GM21723 (cell line): ENCODE data around the gene DCUN1D3.
A peak's percentile ranks its signal among the peaks of the same experiment; 100 is the strongest.

ENCODE experiments used
- ATAC-seq: cut with Tn5 transposase; IDR thresholded peaks from one replicate; pipeline ENCODE4 v1.9.1; 2021; ENCODE audit warnings: mild to moderate bottlenecking, moderate library complexity; ENCODE audit not compliant: unreplicated experiment

The DCUN1D3 gene

DNA sequence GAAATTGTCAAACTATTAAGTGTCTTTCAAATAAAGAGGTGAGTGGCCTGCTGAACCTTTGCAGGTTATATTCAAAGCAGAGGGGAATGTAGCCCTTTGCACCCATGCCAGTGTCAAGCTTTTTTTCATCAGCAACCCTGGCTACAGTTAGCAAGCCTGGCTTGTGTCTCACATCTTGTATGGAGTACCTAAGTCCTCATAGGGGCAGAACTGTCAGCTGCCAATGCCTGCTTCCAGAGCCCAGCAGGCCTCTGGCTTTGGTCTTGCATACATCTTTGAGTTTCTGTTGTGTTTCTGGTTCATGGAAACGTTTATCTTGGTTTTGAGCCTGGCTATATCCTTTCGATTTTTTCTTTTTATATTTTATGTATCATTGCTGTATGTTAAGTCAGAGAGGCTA lies 67.1 kb downstream of the DCUN1D3 start:
- ATAC-seq = no peak

DNA sequence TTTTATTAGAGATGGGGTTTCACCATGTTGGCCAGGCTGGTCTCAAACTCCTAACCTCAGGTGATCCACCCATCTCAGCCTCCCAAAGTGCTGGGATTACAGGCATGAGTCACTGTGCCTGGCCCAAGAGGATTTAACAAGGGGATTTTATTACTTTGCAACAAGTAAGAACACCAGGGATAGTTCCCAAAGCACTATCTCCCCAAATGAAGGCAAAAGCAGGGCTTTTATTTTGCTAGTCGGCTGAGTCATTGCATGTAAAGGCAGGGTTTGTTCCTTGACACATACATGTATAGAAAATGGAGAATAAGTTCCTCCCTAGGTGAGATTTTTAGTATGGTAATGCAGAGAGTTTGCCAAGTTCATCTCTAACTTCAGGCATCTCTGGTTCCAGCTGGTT lies 69.8 kb downstream of the DCUN1D3 start:
- ATAC-seq = no peak

DNA sequence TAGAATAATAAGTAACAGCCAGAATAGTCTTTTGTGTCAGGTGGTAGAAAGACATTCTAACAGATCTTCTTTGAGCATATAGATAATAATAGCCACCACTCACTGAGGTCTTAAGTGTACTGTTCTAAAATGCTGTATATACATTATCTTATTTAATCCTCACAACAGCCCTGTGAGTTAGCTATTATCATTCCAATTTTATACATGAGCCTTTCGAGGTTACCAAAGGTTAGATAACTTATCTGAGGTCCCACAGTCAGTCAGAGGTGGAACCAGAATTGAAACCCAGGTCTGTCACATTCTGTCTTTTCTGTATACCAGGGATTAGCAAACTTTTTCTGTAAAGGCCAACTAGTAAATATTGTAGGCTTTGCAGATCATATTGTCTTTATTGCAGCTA lies 70.6 kb downstream of the DCUN1D3 start:
- ATAC-seq = no peak

DNA sequence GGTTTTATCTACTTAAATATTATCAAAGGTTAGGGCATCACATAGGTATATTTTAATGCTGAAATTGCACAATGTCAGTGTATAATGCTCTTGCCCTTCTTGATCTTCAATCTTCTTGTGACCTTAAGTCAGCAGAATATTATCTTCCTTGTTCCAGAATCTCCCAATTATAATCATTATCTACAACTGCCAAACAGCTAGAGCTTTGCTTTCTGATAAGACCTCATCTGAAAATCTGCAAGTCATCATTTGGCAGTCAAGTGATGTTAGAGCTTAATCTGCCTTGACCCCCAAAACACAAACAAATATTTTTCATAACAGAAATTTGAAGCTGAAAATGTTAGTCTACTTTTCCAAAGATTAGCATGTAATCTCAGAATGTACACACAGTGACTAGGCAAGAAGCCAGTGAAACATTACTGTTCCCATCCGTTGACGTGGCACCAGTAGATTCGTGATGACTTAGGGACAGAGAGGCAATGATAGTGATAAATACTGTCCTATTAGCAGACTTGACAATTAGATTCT lies 74.1 kb downstream of the DCUN1D3 start:
- no peak for ATAC-seq

DNA sequence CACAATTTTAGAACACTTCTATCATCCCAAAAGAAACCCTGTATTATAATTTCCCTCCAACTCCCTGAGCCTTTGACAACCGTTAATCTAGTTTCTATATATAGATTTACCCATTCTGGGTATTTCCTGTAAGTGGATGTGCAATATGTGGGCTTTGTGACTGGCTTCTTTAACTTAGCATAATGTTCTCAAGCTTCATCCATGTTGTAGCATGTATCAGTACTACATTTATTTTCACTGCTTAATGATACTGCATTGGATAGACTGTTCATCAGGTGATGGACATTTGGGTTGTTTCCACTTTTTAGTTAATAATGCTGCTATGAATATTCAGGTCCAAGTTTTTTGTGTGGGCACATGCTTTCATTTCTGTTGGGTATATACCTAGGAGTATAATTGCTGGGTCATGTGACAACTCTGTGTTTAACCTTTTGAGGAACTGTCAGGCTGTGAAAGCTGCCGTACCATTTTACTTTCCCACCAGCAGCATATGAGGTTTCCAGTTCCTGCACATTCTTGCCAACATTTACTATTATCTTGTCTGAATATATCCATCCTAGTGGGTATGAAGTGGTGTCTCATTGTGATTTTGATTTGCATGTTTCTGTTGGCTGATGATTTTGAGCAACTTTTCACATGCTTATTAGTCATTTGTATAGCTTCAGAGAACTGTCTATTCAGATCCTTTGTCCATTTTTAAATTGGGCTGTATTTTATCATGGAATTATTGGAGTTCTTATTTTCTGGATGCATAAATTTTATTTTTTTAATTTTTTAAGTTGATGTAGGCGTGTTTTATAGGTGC lies 77.4 kb downstream of the DCUN1D3 start:
- no peak for ATAC-seq

DNA sequence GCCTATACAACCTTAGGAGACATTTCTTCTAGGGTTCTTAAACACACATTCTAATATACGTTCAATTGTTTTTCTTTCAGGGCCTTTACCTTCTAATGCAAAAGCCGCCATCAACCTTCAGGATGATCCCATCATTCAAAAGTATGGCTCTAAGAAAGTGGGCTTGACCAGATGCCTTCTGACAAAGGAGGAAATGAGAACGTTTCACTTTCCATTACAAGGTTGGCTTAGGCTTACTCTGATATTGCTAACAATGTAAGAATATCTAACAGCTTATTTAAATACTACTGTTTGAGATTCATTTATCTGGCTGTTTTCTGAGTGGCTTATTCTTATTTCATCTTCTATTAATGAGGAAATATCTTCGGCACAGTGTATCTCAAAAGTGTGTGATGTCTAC lies 78.5 kb downstream of the DCUN1D3 start:
- no peak for ATAC-seq

DNA sequence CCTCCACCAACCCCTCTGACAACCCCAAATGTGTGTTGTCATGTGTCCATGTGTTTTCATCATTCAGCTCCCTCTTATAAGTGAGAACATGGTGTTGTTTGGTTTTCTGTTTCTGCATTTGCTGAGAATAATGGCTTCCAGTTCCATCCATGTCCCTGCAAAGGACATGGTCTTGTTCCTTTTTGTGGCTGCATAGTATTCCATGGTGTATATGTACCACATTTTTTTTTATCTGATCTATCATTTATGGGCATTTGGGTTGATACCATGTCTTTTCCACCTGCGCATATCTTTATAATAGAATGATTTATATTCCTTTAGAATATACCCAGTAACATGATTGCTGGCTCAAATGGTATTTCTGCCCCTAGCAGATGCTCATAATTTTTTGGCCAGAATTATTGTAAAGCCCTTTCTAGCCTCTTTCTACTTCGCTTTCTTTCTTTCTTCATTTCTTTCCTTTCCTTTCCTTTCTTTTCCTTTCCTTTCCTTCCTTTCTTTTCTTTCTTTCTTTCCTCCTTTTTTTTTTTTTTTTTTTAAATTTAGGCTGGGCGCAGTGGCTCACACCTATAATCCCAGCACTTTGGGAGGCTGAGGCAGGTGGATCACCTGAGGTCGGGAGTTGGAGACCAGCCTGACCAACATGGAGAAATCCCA lies 81.1 kb downstream of the DCUN1D3 start:
- no peak for ATAC-seq

DNA sequence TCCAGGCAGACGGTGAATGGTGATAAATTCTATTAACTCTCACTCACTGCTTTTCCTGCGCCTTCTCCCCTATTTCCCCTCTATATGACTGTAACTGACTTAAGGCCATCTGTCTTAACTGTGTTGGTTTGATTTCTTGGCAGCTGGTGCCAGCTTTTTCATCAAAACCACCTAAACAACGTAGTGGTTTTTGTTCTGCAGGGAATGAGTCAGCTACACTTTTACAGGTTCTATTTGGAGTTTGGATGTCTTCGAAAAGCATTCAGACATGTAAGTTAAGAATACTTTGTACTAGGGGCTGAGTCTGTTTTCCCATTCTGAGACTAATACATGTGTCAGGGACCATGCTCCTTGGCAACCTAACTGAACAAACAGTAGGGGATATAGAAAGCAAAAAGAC lies 85.4 kb downstream of the DCUN1D3 start:
- no peak for ATAC-seq

DNA sequence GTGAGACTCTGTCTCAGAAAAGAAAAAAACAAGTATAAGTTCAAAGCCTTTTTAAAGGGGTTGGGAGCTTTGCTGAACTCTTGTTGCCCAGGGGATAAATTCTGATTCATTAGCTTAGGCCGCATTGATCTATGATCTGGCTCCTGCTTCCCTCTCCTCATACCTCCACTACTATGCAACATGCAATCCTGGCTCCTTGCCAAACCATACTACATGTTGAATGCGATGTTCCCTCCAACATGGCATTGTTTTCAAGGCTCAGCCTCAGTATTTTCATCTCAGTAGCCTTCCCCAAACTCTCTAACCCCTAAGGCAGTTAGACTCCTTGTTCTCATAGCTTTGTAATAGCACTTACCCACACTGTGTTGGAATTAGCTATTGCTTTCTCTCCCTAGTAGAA lies 87.6 kb downstream of the DCUN1D3 start:
- ATAC-seq = no peak

DNA sequence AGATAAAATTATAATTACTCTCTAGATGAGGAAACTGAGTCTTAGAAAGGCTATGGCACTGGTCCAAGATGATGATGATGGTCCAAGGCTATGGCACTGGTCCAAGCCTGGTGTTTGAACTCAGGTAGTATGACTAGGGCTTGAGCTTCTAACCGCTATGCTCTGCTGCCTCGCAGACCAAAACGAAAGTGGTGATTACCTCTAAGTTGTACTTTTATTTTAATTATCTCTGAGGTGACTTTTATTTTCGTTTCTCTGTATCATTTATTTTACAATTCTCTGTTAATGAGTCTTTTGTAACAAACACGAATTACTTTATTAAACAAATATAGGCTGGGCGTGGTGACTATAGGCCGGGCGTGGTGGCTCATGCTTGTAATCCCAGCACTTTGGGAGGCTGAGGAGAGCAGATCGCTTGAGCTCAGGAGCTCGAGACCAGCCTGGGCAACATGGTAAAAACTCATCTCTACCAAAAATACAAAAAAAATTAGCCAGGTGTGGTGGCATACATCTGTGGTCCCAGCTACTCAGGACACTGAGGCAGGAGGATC lies 88.2 kb downstream of the DCUN1D3 start:
- no peak for ATAC-seq

DNA sequence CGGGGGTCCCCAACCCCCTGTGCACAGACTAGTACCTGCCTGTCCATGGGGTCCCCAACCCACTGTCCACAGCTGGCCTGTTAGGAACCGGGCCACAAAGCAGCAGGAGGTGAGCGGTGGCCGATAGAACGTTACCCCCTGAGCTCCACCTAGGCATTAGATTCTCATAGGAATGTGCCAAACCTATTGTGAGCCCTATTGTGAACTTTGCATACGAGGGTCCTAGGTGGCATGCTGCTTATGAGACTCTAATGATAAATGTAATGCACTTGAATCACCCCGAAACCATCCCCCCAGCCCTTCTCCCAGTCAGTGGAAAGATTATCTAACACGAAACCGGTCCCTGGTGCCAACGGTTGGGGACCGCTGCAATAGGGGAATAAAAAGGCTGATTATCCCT lies 92.3 kb downstream of the DCUN1D3 start:
- ATAC-seq = no peak

DNA sequence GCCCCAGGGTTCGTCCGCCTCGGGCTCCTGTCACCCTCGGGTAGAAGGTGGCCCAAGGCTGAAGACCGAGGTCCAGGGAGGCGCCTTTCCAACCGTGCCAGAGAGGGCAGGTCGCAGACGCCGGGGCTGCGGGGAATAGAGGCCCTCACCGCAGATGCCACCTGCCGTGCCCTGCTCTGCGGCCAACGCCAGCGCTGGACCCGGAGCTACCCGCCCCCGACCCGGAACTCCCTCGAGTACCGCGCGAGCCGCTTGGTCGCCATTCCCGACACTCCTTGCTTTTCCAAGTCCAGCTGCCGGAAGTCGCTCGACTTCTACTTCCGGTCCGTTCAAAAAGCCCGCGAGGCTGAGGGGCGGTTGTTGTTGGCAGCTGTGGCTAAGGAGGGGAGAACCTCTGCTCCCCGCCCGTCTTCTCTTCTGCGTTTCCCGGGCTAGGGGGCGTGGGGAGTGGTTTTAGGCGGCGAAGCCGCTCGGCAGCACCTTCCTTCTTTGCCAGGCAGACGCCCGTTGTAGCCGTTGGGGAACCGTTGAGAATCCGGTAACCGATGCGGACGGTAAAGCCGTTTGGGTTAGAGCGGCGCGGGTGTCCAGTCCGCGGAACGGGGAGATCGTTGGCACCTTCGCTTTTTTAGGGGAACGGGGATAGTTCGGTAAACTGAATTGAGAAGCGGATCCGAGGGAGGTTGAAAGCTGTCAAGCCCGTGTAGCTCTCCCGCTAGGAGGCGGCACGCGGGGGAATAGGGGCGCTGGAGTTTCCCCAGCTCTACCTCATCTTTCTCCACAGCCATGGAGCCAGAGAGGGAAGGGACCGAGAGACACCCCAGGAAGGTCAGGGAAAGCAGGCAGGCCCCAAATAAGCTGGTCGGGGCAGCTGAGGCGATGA lies 93.7 kb downstream of the DCUN1D3 start, which contains the start of the genes ERI2 and REXO5:
Gene ERI2, minus strand, starts transcription at position 305 of the 883 bp plus-strand sequence. Its CDS starts 42 bp downstream, at position 263.
Gene REXO5, plus strand, starts transcription at position 360 of the 883 bp plus-strand sequence. Its CDS starts 427 bp downstream, at position 787.
- peak; percentile 88 for ATAC-seq

DNA sequence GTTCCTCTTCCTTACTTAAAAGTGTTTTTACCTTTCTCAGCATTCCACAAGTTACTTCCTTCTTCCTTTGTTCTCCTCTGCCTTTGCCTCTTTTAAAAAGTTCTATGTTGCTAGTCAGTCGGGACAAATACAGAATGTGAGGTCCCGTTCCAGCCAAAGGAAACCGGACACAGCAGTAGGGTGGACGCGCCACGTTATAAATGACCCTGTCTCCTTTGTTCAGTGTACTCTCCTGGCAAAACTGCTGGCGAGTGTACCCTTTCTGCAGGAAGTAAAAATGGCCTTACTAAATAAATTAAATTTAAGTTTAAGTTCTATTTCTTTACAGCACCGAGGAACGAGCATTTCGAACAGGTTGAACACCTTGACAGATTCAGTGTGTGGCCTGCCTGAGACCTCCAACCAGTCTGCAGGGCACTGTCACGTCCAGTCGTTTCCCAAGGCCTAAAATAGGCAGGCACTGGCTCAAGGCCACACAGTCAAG lies 94.4 kb downstream of the DCUN1D3 start:
- ATAC-seq = peak; percentile 30
